HG03342 (cell line): ENCODE measurements around the gene SLC35A2.
"Not testable (repeated sequence)": the region's sequence is repeated elsewhere in the genome, so short reads cannot be mapped to it uniquely, and the experiment has no call there.

ENCODE experiments used
- ATAC-seq: cut with Tn5 transposase; IDR thresholded peaks from one replicate; pipeline ENCODE4 v1.9.1; 2021; ENCODE audit warnings: mild to moderate bottlenecking, moderate library complexity; ENCODE audit not compliant: unreplicated experiment

SLC35A2 gene

DNA sequence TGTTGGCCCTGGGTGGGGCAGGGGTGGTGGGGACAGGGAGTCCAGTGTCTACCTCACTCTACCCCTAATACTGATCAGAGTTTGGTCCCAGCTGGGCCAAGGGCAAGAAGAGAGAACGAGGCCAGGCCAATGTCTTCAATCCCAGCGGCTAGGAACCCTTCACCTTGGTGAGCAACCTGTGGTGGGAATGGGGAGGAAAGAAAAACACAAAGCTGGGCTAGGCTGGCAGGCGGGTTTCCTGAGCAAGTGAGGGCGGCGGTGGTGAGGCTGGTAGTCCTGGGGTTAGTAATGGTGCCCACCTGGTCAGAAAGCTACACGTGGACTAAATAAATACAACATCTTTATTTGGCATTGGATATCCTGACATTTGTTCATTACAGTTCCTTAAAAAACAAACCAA, 8.2 kb downstream of the SLC35A2 start:
- no peak for ATAC-seq

DNA sequence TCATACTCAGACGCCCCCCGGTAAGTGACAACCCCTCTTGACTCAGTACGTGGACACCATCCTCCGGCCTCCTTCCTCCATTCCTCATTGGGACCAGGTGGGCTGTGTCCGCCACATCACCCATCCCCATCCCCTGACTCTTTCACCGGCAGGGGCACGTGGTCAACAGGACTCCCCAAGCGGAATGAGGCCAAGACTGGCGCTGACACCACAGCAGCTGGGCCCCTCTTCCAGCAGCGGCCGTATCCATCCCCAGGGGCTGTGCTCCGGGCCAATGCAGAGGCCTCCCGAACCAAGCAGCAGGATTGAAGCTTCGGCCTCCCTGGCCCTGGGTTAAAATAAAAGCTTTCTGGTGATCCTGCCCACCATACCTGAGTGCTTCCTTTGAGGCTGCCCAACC, 8.7 kb downstream of the SLC35A2 start:
- ATAC-seq: no peak

DNA sequence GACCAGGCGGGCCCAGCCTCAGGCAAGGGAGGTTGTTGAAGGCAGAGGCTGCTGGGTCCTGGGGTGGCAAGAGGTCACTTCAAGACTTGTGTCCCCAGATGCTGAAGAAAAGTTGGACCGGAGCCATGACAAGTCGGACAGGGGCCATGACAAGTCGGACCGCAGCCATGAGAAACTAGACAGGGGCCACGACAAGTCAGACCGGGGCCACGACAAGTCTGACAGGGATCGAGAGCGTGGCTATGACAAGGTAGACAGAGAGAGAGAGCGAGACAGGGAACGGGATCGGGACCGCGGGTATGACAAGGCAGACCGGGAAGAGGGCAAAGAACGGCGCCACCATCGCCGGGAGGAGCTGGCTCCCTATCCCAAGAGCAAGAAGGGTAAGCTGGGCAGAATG, 9.3 kb downstream of the SLC35A2 start:
- no peak for ATAC-seq

DNA sequence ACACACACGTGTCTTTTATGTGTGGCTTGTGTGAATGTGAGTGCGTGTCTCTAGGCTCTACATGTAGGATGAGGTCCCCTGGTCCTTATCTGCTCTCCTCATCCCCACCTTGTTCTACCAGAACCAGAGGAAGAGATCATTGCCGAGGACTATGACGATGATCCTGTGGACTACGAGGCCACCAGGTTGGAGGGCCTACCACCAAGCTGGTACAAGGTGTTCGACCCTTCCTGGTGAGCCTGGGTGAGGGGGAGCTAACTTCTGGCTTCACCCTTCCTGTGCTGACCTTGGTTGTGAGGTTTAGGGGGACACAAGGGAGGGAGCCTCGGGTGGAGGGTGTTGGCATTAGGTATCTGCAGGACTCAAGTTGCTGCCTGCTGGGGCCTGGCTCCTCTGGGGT, 10.4 kb downstream of the SLC35A2 start:
- ATAC-seq: no peak

DNA sequence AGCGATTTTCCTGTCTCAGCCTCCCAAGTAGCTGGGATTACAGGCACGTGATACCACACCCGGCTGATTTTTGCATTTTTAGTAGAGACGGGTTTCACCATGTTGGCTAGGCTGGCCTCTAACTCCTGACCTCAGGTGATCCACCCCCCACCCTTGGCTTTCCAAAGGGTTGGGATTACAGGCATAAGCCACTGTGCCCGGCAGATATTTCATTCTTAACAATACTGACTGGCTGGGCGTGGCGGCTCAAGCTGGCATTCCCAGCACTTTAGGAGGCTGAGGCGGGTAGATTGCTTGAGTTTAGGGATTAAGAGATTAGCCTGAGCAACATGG, 12.4 kb downstream of the SLC35A2 start:
- ATAC-seq: no peak

DNA sequence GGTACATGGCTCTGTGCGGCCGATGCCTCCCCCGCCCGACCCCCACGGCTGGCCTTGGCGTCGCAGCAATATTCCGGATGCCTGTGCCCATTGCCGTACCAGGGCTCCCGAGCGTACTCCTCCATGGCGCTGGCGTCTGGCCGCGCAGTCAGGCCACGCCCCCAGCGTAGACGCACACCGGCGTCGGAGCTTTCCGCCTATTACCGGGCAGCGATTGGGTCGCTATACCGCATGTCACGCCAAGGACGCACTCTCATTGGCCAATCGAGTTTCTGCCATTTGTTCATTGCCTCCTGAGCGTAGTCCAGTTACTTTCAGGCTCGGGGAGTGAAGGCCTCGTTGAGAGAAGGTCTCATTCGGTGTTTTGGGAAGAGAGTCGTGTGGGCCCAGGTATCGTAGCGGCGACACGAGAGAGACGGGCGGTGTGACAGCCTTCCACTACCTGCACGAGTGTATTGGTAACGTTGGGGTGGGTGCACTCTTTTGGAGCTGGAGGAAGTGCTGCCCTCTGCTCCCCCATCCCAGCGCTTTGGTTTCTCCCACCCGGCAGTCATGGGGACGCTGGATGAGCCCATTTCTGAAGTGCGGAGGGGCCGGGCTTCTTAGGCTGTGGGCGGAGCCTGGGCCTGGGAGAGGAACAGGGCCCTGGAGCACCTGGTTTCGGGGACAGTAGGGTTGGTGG, 13.7 kb downstream of the SLC35A2 start, which contains the start of the genes PQBP1 and TIMM17B:
PQBP1 (plus strand) TSS at position 306 of the 682 bp plus-strand sequence. CDS start 580 bp downstream, outside the sequence.
TIMM17B (minus strand) TSS at position 144 of the 682 bp plus-strand sequence; CDS start at position 125, 19 bp downstream.
- ATAC-seq: peak; percentile 83

DNA sequence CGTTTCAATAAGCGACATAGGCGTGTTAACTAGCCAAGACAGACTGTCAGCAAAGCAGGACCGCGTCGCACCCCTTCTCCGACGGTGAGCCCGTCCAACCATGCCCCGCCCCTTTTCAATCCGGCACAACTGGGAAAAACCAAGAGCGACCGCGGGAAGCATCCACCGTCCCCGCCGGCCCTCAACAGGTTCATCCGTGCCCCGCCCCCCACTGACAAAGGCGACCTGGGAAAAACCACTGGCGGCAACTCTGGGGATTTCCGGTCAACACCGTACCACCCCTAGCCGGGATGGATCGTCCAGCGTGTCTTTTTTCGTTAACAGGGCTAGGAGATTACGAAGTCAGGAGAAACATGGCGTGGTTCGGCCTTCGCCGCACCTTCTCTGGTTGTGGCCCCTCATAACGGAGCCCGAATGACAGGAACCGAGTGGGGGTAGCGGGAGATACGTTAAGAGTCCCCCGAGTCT, 14.3 kb downstream of the SLC35A2 start:
- peak; percentile 5 for ATAC-seq

DNA sequence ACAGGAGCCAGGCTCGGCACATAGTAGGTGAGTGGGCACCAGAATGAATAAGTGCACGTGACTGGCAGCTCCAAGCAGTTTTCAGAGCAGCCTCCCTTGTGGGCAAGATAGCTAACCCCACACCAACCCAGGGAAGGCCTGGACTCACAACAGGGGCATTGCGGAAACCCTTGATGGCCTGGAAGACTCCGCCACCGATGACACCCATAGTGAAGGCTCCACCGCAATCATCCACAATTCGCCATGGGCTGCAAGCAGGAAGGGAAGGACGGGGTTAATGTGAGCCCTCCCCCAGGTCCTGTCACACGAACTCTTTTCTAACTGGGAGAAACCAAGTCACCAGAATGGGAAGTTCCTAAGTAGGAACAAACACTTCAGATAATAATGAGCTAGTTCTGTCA, 14.8 kb downstream of the SLC35A2 start:
- ATAC-seq: no peak

DNA sequence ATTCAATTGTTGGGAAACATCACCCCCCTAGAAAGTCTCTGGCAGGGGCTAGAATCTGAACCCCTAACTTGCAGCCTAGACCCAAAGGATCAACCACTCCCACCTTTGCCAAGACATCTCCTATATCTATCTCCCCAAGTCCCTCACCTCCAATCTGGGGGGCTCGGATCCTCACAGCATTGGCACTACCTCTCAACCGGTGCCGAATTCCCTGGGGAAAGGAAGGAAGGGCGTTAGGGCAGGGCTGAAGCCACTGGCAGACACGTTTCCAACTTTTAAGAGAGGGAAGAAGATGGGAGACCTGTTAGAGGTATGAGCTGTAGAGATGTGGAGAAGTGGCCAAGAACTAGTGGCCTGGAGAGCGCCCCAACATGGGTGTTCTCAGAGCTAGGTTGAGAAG, 16.6 kb downstream of the SLC35A2 start:
- no peak for ATAC-seq

DNA sequence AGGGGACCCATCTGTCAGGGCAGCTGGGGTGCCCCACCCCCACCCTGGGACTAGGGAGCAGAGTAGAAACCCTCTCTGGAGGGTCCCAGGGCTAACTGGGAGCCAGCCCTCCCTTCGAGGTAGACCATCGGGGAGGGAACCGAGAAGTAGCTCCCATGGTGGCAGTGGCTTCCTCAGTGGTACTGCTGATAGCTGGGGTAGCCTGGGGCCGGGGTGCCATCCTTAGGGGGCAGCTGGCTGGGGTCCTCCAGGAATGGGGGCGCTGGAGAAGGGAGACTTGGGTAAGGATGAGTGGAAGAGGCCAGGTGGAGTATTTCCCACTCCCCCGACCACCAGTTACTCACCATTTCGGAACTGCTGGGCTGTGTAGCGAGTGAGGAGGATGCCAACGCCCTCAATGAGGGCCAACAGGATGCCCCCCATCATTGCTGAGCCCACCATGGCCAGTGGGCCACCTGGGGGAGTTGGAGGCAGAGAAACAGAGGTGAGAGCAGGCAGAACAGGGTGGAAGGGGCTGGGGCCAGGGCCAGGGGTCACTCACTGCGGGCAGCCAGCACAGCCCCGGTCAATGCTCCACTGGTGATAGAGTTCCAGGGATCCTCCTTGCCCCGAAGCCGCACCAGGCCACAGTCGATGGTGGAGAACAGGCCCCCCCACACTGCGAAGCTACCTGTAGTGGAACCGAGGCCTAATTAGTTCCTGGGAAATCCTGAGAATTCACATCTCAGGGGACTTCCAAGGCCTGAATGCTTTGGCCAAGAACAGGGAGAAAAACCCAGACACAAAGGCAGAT, 17.7 kb downstream of the SLC35A2 start:
- no peak for ATAC-seq

DNA sequence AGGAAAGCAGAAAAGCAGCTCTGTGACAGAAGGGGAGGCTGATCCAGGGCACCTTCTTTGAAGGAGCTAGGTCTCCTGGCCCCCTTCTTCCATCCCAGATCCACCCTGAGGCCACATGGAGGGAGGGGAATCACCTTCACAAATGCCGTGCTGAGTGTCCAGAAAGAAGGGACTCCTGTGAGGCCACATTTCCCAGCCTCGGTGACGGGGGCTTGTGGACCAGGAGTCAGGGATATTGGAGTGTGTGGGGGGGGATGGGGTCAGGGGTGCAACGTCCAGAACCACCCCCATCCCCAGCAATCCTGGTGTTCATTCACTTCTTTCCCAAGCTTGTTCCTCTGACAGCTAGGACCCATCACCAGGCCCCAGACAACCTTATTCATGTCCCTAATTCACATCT, 18.6 kb downstream of the SLC35A2 start:
- ATAC-seq: no peak

DNA sequence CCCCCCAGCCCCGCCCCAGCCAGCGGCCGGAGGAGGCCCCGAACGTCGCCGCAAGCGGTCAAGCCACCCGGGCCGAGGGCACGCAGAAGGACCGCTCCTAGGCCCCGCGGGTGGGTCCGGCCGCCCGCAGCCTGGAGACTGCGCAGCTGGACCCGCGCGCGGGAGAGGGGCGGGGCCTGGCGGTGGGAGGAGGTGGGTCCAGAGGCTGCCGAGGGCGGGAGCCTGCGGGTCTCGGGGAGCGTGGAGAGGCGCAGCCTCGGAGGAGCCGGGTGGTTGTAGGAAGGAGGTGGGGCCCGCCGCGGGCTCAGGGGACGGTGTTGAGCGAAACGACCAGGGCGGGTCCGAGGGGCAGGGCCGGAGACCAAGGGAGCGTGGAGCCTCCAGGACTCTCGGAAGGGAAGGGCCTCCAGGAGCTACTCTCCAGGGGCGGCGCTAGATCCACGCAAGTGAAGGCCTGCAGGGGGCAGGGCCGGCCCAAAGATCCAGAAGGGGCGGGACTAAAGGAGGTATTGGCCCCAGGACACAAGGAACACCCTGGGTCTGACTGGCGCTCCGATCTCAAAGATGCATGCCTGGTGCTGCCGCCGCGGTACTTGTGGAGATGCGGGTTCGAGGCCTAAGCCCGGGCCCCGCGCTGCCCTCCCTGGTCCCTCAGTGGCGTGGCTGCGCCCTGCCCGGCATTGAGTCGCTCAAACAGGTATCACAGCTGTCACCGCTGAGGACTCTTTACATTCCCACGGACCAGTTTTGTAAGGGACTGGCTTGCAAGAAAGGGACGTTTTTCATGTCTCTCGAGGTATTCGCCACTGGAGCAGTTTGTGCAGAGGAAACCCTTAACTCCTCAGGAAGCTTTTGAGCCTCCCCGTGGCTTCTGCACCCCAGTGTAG, 19.8 kb downstream of the SLC35A2 start:
- peak; percentile 81 for ATAC-seq

DNA sequence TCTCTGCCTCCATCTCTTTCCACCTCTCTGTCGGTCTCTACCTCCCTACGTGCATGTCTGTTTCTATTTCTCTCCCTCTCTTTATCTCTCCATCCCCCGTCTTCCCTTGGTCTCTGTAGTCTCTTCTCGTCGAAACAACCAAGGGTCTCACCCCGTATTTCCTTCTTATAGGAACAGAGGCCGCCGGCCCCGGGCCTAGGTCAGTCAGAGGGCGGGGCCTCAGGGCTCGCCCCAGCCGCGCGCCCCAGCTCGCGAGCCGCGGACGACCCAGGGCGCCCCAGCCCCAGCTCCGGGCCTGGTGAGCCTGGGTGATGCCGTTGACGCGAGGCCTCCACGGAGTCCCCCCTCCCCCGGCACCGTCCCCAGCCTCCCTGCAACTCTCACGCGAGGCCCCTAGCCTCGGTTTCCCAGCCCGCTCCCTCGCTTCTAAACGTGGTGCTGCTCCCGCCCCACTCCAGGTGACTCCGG, 20.5 kb downstream of the SLC35A2 start:
- peak; percentile 39 for ATAC-seq

DNA sequence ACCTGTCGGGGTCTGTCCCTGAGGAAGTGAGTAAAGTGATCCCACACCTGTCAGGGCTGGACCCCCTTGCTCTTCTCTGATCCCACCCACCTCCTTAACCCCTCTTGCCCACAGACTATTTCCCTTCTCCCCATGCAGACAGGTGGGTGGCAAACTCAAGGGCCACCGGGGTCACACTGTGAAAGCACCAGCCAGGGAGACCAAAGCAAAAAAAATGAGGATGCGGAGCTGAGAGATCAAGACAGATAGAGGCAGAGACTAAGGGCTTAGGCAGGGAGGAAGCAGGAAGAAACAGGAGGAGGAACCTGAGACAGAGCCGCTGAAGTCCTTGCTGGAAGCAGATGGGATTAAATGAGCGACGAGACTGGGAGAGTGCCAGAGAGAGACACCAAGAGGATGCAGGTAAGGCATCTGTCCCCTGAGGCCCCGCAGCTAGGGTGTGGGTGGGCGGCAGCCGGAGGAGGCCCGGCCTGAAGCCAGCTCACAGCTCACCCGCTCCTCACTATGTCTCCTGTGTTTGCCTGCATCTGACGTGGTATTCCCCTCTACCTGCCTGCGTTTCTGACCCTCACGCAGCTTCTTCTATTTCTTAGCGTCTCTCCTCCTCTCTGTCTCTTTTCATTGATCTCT, 21.0 kb downstream of the SLC35A2 start:
- no peak for ATAC-seq

DNA sequence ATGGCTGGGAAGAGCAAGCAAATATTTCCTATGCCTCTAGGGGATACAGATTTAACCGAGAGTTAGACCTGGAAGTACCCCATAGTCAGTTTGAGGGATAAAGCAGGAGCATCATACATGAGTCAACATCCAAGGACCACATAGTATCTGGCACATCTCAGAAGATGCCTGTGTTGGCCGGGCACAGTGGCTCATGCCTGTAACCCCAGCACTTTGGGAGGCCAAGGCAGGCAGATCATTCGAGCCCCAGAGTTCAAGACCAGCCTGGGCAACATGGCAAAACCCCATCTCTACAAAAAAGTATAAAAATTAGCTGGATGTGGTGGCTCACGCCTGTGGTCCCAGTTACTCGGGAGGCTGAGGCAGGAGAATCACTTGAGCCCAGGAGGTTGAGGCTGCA, 24.9 kb downstream of the SLC35A2 start:
- ATAC-seq: not testable (repeated sequence)

DNA sequence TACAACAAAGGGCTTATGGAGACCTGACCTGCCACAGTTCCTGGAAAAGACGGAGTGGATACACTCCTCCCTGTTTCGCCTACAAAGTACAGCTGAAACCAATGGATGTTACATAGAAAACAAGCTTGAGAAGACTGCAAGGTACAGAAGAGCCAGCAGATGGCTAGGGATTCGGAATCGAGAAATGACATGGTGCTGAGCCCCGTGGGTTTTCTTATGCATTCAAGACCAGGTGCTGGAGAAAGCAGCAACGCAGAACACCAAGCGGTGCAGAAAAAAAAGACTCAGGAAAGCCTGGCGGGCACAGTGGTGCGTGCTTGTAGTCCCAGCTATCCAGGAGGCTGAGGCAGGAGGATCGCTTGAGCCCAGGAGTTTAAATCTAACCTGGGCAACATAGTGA, 27.7 kb downstream of the SLC35A2 start:
- ATAC-seq: no peak

DNA sequence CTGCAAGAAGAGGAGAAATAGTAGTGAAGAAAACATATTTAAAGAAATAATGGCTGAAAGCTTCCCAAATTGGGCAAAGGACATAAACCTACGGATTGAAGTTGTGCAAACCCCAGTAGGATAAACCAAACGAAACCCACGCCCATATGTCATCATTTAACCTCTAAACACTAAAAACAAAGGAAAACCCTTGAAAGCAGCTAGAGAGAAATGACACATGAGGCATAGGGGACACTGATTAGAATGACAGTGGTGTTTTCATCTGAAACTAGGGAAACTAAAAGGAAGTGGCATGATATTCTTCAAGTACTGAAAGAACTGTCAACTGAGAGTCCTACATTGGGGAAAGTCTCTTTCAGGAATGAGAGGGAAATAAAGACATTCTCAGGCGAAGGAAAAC, 34.5 kb downstream of the SLC35A2 start:
- ATAC-seq: not testable (repeated sequence)

DNA sequence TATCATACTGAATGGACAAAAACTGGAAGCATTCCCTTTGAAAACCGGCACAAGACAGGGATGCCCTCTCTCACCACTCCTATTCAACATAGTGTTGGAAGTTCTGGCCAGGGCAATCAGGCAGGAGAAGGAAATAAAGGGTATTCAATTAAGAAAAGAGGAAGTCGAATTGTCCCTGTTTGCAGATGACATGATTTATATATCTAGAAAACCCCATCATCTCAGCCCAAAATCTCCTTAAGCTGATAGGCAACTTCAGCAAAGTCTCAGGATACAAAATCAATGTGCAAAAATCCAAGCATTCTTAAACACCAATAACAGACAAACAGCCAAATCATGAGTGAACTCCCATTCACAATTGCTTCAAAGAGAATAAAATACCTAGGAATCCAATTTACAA, 39.4 kb downstream of the SLC35A2 start:
- ATAC-seq: not testable (repeated sequence)

DNA sequence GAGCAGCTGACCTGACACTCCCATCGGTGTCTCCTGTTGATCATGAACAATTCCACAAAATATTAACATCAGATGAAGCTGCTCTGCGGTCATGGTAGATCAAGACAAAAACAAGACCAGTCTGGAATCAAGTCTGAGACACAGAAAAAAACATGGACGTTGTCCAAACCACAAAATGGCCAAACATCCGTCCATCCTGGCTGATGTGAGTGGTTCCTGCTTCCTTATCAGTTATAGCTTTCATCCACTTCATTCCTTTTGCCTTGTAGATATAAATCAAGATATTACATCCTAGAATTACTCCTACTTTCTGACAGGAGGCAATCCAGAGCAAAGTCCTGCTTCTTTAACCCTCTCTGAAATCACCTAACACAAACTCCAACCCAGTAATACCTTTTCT, 47.2 kb downstream of the SLC35A2 start:
- ATAC-seq: no peak

DNA sequence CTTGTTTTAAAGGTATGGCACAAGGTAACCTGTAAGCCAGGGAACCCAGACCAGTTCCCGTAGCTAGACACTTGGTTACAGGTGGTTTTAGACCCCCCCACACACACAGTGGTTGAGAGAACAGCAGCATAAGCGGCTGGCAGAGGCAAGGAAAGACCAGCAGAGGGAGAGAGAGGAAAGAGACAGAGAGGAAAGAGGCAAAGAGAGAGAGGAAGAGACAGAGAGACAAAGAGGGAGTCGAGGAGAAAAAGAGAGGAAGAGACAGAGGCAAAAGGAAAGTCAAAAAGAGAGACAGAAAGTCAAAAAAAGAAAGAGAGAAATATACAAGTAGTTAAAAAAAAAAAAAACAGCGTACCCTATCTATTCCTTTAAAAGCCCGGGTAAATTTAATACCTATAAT, 56.5 kb downstream of the SLC35A2 start:
- ATAC-seq: no peak
